Measurements from ENCODE around the gene NEFH. TPM values are rescaled to one million over a fixed set of nuclear protein-coding genes. Genes with fewer than 3 reads are reported as not detected.

Gene NEFH
- total RNA-seq, 1 experiment from 2014 or later, result 5.7 TPM

GRCh38 chr22:29450222-29450621, 29.8 kb upstream of the NEFH start:
- Mint-ChIP-seq H3K4me3 (no peak overlapping the region), H3K27ac (no peak overlapping the region; a peak in 1 of 7 replicates), H3K27me3 (ENCODE audit: low read depth) (no peaks in the 10 kb centered on the region; the same call in none of the 2 replicates), H3K36me3 (ENCODE audit: insufficient read depth in 1 of 3, low read depth in 3 of 3) (no peaks in the 10 kb centered on the region), H3K4me1 (peaks cover 0 to 3% of the 10 kb centered on the region in 2 experiments; a peak in 1 of 4 replicates), H3K9me3 (no peaks in the 10 kb centered on the region)
- Histone ChIP-seq H3K9ac (ENCODE audit: extremely low read depth, insufficient read length, low read length) (no peak overlapping the region), H4K91ac (ENCODE audit: insufficient read length, low read depth, low read length) (no peak overlapping the region), H2BK20ac (ENCODE audit: low read depth, low read length, poor library complexity, severe bottlenecking) (no peak overlapping the region), H2BK120ac (ENCODE audit: low read depth, low read length, poor library complexity, severe bottlenecking) (no peak overlapping the region), H2BK5ac (ENCODE audit: insufficient read length, low read length) (no peak overlapping the region), H3K4me2 (ENCODE audit: insufficient read depth, insufficient read length, low read length) (no peak overlapping the region), H3T11ph (ENCODE audit: low read length) (no peak overlapping the region), H3K14ac (ENCODE audit: insufficient read depth, low read length) (no peak overlapping the region), H3K79me2 (ENCODE audit: insufficient read depth, low read length) (no peaks in the 10 kb centered on the region), H3K9me3 (ENCODE audit: control insufficient read depth, low read depth, low read length) (no peaks in the 10 kb centered on the region), H3K23ac (ENCODE audit: insufficient read length, low read depth, low read length) (no peak overlapping the region), H4K20me1 (ENCODE audit: control insufficient read depth, insufficient read depth, insufficient read length) (no peaks in the 10 kb centered on the region), H3K56ac (ENCODE audit: insufficient read length, low read depth, low read length) (no peak overlapping the region), H2AFZ (ENCODE audit: low read length) (no peak overlapping the region), H3K4ac (ENCODE audit: low read depth, low read length) (no peak overlapping the region), H2BK12ac (ENCODE audit: insufficient read length, low read depth, low read length) (no peak overlapping the region), H3K4me1 (ENCODE audit: insufficient read depth, low read length) (no peaks in the 10 kb centered on the region; the same call in 1 of the 2 replicates), H4K8ac (replicated peaks; ENCODE audit: insufficient read length, low read depth, low read length) (no peak overlapping the region), H2BK15ac (ENCODE audit: low read depth, low read length) (no peak overlapping the region), H3K27me3 (ENCODE audit: insufficient read depth, low read length) (no peaks in the 10 kb centered on the region; the same call in 1 of the 2 replicates), H3K18ac (ENCODE audit: insufficient read length, low read depth, low read length) (no peak overlapping the region), H3K79me1 (ENCODE audit: insufficient read depth, low read depth, low read length, poor library complexity, severe bottlenecking) (no peaks in the 10 kb centered on the region), H3K27ac (ENCODE audit: insufficient read length, low read depth, low read length) (no peak overlapping the region), H3K23me2 (ENCODE audit: insufficient read length, low read depth, low read length, poor library complexity, severe bottlenecking) (no peaks in the 10 kb centered on the region), H2AK5ac (ENCODE audit: insufficient read length, low read length) (no peak overlapping the region), H4K5ac (ENCODE audit: insufficient read length, low read depth, low read length) (no peak overlapping the region)
- TF ChIP-seq CTCF (conservative IDR thresholded peaks at IDR 0.05), result no peak
- no CpG with 5 or more reads among the region's 8 CpGs for WGBS (ENCODE audit: extremely low coverage, insufficient read length, low lambda C conversion rate)
- DNase-seq, result no peak
